CD4-positive, alpha-beta T cell treated with Interleukin-1 beta for 1 hour (primary cell): ENCODE data around the gene GSTO1.
A peak's percentile ranks its signal among the peaks of the same experiment; 100 is the strongest.

ENCODE experiments used
- DNase-seq, 2 donors: peaks; one replicate each; pipeline ENCODE4 v3.0.0-alpha.2; 2020 to 2022

The GSTO1 gene

DNA sequence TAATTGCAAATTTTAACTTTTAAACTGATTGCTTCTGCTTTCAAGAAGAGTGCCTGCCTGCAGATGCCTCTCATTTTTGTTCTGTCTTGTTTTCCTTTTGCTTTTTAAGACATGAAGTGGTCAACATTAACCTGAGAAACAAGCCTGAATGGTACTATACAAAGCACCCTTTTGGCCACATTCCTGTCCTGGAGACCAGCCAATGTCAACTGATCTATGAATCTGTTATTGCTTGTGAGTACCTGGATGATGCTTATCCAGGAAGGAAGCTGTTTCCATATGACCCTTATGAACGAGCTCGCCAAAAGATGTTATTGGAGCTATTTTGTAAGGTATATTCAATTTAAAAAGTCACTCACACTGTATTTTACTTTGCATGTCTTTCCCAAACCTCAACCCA, 23.1 kb downstream of the GSTO1 start:
- DNase-seq: no peak

DNA sequence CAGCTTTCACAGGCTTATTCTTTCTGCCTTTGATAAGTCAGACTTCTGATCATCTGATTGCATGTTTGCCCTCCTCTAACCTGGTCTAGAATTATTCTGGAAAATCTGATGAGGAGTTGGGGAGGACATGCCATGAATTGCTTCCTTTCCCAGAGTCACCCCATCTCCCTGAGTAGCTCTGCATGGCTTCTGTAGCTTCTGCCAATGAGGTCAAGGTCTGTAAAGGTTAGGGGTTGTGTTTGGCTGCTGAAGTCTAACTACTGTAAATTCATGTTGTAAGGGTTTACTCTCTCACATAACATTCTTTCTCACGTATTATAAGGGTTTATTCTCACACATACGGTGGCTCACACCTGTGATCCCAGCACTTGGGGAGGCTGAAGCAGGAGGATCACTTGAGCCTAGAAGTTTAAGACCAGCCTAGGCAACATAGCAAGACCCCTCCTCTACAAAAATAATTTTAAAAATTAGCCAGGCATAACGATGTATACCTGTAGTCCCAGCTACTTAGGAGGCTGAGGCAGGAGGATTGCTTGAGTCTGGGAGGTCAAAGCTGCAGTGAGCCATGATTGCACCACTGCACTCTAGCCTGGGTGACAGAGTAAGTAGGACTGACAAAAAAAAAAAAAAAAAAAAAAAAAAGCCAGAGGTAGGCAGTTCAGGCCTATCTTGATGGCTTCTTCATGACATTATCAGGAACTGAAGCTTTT, 25.0 kb downstream of the GSTO1 start:
- DNase-seq: no peak

DNA sequence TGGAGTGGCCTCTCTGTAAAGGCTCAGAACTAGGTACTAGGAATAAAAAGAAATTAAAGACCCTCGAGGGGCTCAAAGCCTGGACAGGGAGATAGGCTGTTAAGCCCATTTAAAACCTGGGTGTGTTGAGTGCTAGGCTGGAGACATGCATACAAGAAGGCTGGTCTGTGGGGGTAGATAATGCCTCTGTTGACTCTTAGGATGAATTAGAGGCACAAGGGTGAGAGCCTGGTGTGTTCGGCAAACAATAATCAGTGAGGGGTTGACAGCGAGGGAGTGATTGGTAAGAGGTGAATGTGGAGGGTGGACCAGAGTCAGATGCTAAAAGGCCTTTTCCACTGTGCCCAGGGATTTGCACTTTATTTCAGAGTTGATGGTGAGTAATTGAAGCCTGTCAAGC, 27.0 kb downstream of the GSTO1 start:
- no peak for DNase-seq

DNA sequence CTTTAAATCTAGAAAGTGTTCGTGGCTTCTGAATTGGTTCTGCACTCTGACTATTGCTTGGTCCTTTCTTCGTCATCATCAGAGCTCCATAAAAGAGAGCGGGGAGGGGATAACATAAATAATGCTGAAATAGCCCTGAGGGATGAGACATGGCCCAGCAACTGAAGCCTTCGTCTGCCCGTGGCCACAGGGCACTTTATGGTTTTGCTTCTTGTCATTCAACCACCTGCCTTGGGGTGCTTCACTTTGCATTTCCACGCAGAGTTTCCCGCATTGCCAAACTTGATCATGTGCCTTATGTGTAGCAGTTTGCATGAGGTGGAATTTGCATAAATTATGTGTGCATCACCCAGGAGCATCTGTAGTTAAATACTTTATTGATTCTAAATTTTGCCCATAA, 30.2 kb downstream of the GSTO1 start:
- no peak for DNase-seq

DNA sequence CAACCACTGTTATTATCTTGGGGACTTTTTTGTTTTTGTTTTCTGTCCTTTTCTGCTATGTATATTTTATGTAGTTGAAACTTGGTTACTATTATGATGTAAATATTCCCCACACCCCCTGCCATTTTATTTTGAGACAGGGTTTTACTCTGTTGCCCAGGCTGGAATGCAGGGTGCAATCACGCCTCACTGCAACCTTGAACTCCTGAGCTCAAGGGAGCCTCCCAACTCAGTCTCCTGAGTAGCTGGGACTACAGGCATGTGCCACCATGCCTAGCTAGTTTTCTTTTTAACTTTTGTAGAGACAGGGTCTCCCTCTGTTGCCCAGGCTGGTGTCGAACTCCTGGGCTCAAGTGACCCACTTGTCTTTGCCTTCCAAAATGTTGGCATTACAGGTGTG, 32.2 kb downstream of the GSTO1 start:
- DNase-seq: no peak

DNA sequence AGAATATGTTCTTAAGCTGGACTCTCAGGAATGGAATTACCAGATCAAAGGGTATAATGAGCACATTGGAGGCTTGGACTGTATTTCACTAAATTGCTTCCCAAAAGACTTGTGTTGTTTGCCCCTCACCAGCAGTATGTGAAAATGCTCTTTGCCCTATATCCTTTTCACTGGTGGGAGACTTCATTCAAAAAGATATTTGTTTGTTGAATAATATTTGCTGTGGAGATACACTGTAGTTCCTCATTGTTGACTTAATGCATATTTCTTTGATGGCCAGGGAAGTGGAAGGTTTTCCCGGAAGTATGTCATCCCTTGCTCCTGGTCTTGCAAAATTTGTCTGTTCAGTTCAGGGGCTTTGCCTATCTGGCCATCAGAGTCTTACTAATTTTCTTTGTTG, 33.7 kb downstream of the GSTO1 start:
- DNase-seq: no peak

DNA sequence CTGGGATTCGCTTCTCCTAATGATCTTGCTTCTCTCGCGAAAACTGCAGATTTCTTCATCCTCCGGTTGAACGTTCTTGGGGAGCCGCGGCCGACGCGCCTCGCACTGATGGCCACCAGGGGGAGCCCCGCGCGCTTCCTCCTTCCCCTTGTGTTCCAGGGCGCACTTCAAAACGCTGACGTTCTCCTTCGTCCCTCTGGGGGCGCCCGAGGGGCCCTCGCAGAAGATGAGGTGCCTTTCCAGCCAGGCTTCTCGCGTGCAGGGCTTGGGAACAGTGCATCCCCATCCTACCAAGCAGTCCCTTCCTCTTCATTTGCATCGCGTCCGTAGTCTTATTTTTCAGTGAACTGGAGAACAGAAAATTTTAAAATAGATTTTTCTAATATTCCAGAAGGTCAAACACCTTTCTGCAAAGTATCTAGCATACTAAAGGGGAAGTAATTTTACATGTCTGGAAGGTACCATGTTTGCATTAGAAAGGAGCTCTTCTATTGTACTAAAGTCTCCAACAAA, 36.8 kb downstream of the GSTO1 start:
- DNase-seq: peak; percentile 86 to 87

DNA sequence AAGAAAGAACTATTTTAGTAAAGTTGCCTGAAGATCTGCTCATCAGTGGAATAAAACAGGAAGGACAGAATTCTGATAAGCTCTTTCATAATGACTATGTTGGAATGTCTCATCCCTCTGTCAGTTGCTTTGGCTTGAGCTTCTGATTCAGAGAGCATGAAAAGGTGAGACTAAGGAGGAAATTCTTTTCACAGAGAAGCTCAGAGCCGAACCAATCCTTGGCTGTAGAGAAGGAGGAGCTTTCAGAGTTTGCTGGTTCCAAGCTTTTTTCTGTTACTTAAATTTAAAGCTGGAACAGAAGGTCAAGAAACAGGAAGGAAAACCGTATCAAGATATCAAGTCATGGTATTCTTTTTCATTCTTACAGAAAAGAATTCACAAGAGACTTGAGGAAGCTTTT, 38.3 kb downstream of the GSTO1 start:
- no peak for DNase-seq

DNA sequence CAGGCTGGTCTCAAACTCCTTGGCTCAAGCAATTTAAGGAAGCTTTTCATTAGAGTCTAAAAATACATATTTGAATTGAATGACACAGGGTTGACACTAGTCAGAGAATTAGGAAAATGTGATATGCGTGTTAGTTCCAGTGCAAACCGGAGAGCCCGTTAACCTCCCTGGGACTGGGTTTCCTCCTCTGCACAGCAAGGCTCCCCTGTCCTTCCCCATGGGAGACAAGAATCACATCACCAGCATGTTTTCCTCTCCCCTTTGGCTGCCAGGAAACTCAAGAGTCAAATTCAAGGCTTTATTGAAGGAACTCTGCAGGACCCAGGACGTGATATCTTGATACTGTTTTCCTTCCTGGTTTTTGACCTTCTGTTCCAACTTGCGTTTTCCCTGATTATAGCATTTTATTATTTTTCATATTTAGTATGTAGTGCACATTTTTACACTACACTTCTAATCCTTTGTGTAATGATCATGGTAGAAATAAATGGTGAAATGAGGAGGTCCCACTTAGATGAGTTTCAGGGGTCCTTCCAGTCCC, 39.2 kb downstream of the GSTO1 start:
- DNase-seq: no peak

DNA sequence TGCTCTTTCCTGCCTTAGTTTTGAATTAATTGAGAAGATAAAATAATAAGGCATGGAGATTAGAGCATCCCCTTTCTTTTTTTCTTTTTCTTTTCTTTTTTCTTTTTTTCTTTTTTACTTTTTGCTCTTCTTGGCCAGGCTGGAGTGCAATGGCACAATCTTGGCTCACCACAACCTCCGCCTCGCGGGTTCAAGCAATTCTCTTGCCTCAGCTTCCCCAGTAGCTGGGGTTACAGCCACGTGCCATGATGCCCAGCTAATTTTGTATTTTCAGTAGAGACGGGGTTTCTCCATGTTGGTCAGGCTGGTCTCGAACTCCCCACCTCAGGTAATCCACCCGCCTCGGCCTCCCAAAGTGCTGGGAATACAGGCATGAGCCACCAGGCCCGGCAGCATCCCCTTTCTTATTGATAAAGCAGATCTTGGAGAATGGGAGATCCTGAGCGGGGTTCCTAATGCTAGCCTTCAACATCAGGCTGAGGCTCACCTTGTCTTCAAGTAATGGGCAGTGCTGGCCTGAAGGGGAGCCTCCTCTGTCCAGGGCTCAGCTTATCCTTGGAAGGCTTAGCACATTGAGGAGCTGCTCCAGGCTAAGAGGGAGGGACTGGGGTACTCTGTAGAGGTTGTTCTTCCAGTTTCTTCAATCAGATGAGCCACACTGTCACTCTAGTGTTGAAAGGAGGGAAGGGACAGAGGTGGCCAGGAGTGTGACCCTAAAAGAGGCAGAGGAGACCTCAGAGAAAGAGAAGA, 42.2 kb downstream of the GSTO1 start:
- no peak for DNase-seq

DNA sequence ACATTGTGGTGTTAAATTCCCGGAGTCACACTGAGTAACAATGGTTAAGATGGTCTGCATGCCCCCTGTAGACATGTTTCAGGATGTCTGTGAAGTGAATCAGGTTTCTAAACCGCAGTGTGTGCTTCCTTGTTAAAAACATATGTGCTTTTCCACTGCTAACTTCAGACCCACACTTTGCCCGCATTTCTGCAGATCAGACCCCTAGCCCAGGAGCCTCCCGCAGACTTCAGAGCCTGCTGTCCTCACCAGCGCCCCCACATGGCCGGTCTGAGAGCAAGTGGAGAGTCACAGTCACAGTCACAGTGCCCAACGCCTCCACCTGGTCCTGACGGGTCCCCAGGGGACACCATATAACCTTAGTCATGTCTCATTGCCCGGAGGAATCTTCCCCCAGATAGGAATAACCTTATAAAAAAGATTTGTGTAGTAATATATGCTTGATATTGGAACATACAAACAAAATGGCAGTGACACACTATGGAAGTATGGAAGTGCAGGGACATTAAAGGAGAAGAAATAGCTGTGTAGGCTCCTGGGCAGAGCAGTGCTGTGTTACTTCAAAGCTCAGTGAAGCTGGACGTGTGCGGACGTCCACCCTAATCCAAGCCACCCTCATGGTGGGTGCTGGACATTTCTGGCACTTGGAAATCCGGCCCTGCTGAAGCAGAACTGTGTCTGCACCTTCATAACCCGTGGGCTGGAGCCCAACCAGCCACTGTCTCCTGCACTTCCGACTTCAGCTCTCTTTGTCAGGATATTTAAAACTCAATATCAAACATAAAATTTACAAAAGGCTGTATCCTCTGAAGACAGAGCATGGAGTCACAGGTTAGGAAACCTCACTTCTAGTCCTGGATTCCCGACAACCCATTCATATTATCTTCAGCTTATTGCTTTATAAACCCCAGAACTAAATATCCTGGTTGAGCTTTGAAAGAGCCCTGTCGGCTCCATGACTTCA, 43.3 kb downstream of the GSTO1 start:
- DNase-seq: peak in 1 of 2 donors; percentile 11

DNA sequence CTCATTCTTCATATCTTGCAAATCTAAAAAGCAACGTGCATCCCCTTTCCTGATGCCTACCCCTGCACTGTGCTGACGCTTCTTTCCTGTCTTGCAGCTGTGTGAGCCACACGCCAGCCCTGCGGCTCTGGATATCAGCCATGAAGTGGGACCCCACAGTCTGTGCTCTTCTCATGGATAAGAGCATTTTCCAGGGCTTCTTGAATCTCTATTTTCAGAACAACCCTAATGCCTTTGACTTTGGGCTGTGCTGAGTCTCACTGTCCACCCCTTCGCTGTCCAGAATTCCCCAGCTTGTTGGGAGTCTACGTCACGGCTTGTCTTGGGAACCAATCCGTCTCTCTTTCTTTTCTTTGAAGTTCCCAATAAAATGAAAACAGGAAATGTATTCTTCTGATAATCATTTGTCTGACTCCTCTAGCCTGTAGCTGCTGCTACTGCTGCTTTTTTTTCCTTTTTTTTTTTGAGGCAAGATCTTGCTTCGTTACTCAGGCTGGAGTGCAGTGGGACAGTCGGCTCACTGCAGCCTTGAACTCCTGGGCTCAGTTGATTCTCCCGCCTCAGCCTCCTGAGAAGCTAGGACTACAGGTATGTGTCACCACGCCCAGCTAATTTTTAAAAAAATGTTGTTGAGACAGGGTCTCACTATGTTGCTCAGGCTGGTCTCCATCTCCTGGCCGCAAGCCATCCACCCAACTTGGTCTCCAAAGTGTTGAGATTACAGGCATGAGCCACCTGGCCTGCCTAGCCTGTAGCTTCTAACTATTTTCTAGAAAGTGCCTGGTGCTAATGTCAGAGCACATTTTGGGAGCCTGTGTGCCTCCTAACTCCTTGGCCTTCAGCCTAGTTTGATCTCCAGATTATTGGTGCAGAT, 44.6 kb downstream of the GSTO1 start:
- no peak for DNase-seq

DNA sequence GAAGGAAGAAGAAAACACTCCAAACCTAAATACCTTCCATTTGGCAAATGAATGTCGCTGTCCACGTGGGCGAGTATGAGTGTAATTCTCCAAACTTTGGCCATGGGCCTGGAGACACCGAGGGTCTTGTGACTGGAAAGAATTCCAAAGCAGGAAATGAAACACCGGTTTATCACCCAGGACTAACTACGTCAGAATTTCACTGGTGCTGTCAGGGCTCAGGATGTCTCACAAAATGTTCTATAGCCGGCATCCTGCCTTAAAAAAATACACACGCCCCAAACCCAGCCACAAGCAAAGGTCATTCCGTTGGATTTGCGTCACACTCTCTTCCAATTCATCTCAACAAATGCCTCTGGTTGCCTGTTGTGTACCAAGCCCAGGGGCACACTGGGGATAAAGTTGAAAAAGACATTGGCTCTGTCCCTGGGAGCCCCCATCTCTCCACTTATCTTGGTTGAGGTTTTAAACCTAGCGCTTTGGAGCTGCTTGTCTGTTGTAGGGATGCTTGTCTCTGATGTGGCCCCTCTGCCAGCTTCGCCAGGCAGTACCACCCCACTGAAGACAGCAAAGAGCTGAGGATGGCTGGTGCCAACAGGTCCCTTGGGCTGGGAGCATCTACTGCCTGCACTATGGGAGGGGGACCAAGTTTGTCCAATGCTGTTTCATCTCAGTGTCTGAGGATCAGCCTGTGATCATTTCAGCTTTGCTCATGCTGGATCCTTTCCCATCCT, 45.5 kb downstream of the GSTO1 start:
- DNase-seq: no peak

DNA sequence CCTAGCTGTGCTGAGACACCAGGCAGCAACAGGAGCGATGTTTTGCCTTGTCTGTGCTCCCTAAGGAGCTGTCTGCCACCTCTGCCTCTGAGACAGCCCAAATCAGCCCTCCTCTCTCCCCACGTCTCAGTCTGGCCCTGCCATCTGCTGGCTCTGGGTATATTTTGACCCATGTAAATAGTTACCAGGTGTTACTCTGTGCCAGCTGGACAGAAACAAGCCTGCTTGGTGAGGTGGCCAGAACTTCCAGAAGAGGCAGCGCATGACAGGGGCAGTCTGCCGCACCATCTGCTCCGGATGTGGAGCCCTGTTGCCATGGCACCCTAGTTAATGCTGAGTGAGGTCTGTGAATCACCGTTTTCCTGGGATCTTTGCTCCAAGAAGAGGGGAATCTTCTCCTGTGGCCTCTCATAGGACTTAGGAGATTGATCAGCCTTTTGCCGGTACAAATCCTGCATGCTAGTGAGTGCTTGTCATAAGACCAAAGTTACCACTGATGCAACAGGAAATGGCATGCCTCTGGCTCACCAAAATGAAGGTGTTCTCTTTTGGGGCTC, 46.1 kb downstream of the GSTO1 start:
- DNase-seq: no peak

DNA sequence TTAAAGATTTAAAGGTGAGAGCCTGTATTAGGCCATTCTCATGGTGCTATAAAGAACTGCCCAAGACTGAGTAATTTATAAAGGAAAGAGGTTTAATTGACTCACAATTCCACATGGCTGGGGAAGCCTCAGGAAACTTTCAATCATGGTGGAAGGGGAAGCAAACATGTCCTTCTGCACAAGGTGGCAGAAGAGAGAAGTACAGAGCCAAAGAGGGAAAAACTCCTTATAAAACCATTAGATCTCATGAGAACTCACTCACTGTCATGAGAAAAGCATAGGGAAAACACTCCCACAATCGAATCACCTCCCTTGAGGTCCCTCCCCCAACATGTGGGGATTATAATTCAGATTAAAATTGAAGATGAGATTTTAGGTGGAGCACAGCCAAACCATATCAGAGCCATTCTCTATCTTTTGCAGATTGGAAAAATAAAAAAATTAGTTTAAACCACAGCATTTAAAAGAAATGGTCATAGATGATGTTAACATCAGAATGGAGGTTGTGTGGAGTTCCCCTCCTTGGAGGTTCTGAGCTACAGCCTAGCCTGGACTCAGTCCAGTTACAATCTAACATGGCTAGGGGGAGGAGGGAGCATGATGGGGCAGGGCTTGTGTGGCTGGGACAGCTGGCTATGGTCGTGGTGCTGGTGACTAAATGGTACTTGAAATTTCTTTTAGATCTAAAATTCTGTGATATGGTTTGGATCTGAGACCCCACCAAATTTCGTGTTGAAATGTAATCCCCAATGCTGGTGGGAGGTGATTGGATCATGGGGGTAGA, 47.4 kb downstream of the GSTO1 start:
- no peak for DNase-seq

DNA sequence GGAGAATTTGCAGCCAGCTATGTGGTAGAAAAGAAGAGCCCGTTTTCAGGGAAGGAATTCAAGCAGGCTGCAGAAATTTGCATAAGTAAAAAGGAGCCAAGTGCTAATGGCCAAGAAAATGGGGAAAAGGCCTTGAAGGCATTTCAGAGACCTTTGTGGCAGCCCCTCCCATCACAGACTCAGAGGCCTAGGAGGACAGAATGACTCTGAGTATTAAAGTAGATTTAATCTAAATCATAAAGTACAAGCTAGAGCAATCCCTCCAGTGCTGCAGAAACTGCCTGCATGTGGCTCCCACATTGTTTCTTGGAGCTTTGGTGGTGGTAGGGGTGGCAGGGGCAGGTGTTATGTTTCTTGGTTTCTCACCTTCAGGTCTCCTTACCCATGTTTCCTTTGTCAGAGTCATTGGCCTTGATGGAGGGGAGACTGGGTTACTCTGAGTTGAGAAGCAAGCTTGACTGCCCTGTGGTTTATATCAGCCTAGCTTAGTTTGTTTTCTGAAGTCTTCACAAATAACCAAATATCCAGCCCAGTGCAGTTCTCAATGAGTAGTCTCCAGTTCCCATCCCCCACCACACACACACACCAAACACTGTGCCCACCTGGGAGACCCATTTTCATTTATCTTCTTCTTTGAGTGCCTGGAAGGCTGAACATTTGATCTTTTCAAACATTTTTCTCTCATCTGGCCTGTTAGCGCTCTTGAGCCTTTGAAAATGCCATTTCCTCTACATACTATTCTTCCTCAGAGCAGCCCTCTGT, 49.1 kb downstream of the GSTO1 start:
- DNase-seq: peak in 1 of 2 donors; percentile 44

DNA sequence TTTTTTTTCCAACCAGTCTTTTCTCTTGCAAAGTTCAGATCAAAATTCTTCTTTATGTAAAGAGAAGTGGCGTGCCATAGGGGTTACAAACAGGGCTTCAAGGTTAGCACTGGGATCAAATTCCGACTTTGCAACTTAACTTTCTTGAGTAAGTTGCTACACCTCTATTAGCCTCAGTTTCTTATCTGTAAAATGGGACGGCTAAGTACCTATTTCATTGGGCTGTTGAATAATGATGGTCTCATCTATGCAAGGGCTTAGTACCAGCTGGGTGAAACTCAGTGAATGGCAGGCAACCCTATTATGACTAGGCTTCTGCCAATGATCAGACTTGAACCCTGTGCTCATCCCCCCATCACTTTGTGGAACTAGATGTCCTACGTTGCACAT, 49.7 kb downstream of the GSTO1 start:
- DNase-seq: no peak

DNA sequence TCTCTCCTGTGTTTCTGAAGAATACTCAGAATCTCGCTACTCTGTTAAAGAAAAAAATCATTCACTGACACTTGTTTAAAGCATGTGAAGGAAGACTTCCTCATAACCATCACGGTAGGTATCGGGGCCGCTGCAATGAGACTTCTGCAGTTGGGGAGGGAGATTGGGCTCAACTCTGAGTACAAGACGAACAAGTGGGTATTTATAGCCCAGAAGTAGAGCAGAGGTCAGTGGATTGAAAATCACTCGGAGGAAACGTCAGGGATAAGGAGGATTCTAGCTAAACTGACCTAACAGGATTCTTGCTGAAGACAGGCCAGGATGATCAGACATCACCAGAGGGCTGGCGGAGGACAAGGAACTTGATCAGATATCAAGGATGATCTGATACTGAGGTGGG, 50.2 kb downstream of the GSTO1 start:
- DNase-seq: no peak

DNA sequence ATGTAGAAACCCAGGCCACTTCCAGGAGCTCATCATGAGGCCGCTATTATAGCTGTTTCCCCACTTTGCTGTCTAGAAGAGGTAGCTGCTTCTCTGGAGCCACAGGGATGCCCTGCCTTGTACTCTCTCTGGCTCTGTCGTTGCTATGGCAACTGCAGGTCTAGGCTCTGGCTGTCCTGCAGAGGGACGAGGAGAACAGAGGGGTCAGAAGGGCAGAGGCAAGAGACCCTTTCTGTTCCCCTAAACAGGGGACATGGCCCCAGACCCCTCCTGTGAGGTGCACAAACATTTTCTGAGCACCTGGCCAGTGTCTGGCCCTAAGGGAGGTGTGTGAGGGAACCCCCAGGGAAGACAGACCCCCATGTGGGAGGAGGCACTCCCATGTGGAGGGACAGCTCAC, 52.2 kb downstream of the GSTO1 start:
- no peak for DNase-seq
